ENCODE data around the gene POLR2H. TPM values are rescaled to one million over a fixed set of nuclear protein-coding genes. Genes with fewer than 3 reads are reported as not detected.
A peak's percentile ranks its signal among the peaks of the same experiment; 100 is the strongest.

Gene POLR2H
- total RNA-seq, 1 donor from 2014 or later: 48.1 TPM

- Mint-ChIP-seq H3K27me3 (ENCODE audit: unreplicated experiment) (peaks cover 11% of the 10 kb centered on the region), H3K4me3 (ENCODE audit: unreplicated experiment) (no peak overlapping the region)
- peak; percentile 77 for TF ChIP-seq CTCF (IDR thresholded peaks at IDR 0.05; ENCODE audit: partially characterized antibody, unreplicated experiment)
Observed at GRCh38 chr3:184354121-184354728, 7.3 kb upstream of the POLR2H start.

GRCh38 chr3:184354754-184355153 is 6.8 kb upstream of the POLR2H start:
- Mint-ChIP-seq H3K4me1 (ENCODE audit: low read depth, unreplicated experiment) (peaks cover 8% of the 10 kb centered on the region), H3K27ac (ENCODE audit: unreplicated experiment) (no peak overlapping the region), H3K9me3 (ENCODE audit: unreplicated experiment) (peaks cover 3% of the 10 kb centered on the region), H3K4me3 (ENCODE audit: unreplicated experiment) (no peak overlapping the region), H3K36me3 (ENCODE audit: unreplicated experiment) (no peaks in the 10 kb centered on the region), H3K27me3 (ENCODE audit: unreplicated experiment) (peaks cover 11% of the 10 kb centered on the region)
- DNase-seq: no peak
- TF ChIP-seq CTCF (IDR thresholded peaks at IDR 0.05; ENCODE audit: partially characterized antibody, unreplicated experiment): no peak

More at GRCh38 chr3:184354121-184354728, 7.3 kb upstream of the POLR2H start:
- H3K36me3 Mint-ChIP-seq (ENCODE audit: unreplicated experiment): no peaks in the 10 kb centered on the region
- H3K27ac Mint-ChIP-seq (ENCODE audit: unreplicated experiment): no peak overlapping the region
- peak; percentile 69 for DNase-seq
- peaks cover 4% of the 10 kb centered on the region for H3K9me3 Mint-ChIP-seq (ENCODE audit: unreplicated experiment)
- peaks cover 8% of the 10 kb centered on the region for H3K4me1 Mint-ChIP-seq (ENCODE audit: low read depth, unreplicated experiment)

DNA sequence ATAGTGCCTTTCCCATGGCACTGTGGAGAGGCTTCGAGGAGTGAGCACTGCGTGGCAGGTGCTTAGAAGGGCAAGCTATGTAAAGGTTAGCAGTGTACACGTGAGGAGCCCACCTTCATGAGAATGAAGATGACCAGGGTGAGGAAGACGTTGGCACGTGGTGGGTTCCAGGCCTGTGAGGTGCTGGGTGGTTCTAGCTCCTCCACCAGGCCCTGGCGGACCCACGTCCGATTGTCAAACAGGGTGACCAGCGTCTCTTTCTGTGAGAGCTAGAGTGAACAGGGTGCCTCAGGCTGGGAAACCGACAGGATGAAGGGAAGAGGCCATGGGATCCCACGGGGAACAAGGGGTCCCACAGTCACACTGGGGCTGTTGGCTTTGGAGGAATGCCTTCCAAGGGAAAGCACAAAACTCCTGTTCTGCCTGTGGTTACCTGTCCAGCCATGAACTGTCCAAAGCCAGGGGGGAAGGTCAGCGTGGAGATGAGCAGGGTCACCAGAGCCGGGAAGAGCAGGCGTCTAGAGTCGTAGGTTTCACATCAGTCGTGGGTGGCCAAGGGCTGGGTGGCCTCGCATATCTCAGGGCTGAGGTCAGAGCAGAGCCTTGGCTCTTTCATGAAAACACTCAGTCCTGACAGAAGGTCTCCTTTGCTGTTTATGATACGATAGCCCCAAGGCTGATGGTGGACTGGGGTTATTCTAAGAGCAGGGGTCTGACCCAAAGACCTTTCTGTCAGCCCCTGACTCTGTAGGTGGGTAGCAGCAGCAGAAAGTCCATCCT is 6.1 kb upstream of the POLR2H start:
- Mint-ChIP-seq H3K4me1 (ENCODE audit: low read depth, unreplicated experiment) (peaks cover 8% of the 10 kb centered on the region), H3K36me3 (ENCODE audit: unreplicated experiment) (no peaks in the 10 kb centered on the region), H3K9me3 (ENCODE audit: unreplicated experiment) (peaks cover 5% of the 10 kb centered on the region), H3K27ac (ENCODE audit: unreplicated experiment) (no peak overlapping the region), H3K27me3 (ENCODE audit: unreplicated experiment) (peaks cover 15% of the 10 kb centered on the region), H3K4me3 (ENCODE audit: unreplicated experiment) (no peak overlapping the region)
- no peak for TF ChIP-seq CTCF (IDR thresholded peaks at IDR 0.05; ENCODE audit: partially characterized antibody, unreplicated experiment)
- no peak for DNase-seq

DNA sequence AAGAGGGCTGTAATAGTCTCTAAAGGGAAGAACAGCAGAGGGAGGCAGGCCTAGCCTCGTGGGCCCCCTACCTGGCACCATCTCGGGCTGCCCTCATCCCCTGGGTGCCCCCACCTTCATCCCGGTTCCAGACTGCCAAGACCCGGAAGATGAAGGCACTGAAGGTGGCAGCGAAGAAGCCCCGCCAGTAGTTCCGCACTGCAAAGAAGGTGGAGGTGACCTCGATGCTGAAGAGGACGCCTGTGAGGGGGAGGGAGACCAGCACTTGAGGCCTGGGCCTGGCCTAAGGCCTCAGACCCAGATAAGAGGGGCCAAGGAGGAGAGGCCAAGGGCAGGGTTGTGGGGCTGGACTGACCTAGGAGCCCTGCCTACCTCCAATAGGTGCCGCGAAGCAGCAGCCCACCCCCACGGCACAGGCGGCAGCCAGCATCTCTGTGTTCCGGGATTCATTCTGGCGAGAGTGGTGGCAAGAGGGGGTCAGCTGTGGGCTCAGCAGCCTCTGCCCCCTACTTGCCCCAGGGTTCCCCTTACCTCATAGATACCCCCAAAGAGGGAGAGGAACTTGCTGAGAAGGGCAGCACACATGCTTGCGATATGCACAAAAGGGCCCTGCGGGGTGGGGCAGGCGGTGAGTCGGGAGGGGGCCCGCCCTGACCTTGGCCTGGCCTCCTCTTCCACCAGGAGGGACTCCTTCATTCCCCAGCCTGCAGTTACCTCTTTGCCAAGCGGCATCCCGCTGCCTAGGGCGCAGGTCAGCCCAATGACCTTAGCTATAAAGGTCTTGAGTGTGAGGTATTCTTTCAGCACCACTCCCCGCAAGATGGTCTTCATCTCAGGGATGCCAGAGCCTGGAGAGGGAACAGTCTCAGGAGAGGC is 4.0 kb upstream of the POLR2H start:
- Mint-ChIP-seq H3K27ac (ENCODE audit: unreplicated experiment) (no peak overlapping the region), H3K4me1 (ENCODE audit: low read depth, unreplicated experiment) (no peaks in the 10 kb centered on the region), H3K9me3 (ENCODE audit: unreplicated experiment) (peaks cover 6% of the 10 kb centered on the region), H3K4me3 (ENCODE audit: unreplicated experiment) (no peak overlapping the region), H3K36me3 (ENCODE audit: unreplicated experiment) (no peaks in the 10 kb centered on the region), H3K27me3 (ENCODE audit: unreplicated experiment) (peaks cover 17% of the 10 kb centered on the region)
- DNase-seq: no peak
- no peak for TF ChIP-seq CTCF (IDR thresholded peaks at IDR 0.05; ENCODE audit: partially characterized antibody, unreplicated experiment)
